Esophagus muscularis mucosa (tissue), 4 donors: Measurements from ENCODE around the gene UBASH3A. TPM values are rescaled to one million over a fixed set of nuclear protein-coding genes. Genes with fewer than 3 reads are reported as not detected.

Experiments
- DNase-seq: peaks from one replicate; pipeline ENCODE4 v3.0.0-alpha.2; 2017; ENCODE audit errors: extremely low spot score
- H3K27ac ChIP-seq, 4 donors: fragments of 200-600 bp; sonication (generic); replicated peaks in 1 of 4; 1 replicate in 3 of 4; 2 replicates in 1 of 4; pipeline ENCODE4 v1.5.1; 2016 to 2019; ENCODE audit warnings: mild to moderate bottlenecking in 1 of 4
- H3K27me3 ChIP-seq, 4 donors: fragments of 200-600 bp; sonication (generic); one replicate each; pipeline versions ENCODE4 v1.5.1 to v1.6.0; 2016 to 2019
- H3K36me3 ChIP-seq, 4 donors: fragments of 200-600 bp; sonication (generic); one replicate each; pipeline ENCODE4 v1.5.1; 2016 to 2019
- H3K4me1 ChIP-seq, 4 donors: fragments of 200-600 bp; sonication (generic); one replicate each; pipeline ENCODE4 v1.5.1; 2016 to 2019
- H3K4me3 ChIP-seq, 4 donors: fragments of 200-600 bp; sonication (generic); 1 replicate in 2 of 4; 2 replicates in 2 of 4; pipeline ENCODE4 v1.5.1; 2016 to 2019; ENCODE audit warnings: mild to moderate bottlenecking in 4 of 4, moderate library complexity in 1 of 4
- H3K9me3 ChIP-seq, 4 donors: fragments of 200-600 bp; sonication (generic); 1 replicate in 3 of 4; 2 replicates in 1 of 4; pipeline ENCODE4 v1.5.1; 2016 to 2019
- CTCF ChIP-seq, 3 experiments: fragments of 200-600 bp in 2 of 3; fragments of 450-650 bp in 1 of 3; sonication (generic) in 2 of 3; IDR thresholded peaks; one replicate each; pipeline ENCODE4 v1.5.1; 2017 to 2019; ENCODE audit warnings: antibody characterized with exemption in 3 of 3, mild to moderate bottlenecking in 2 of 3, moderate library complexity in 1 of 3
- EP300 ChIP-seq: sonication (generic); formaldehyde crosslinking; IDR thresholded peaks from one replicate; pipeline ENCODE4 v1.6.1; 2017; ENCODE audit warnings: antibody characterized with exemption
- POLR2A ChIP-seq: fragments of 450-650 bp; IDR thresholded peaks from one replicate; pipeline ENCODE4 v1.6.1; 2017; ENCODE audit warnings: antibody characterized with exemption, moderate library complexity, mild to moderate bottlenecking, low read depth
- POLR2AphosphoS5 ChIP-seq, 2 donors: sonication (generic); formaldehyde crosslinking; IDR thresholded peaks; one replicate each; pipeline ENCODE4 v1.6.1; 2017; ENCODE audit warnings: antibody characterized with exemption in 2 of 2
- WGBS: methylation state at CpG from one replicate; pipeline ENCODE4 v1.1.5; 2018; 5-methylcytosine and 5-hydroxymethylcytosine counted together
- intact Hi-C: fragments of 100-400 bp; cut with DNase I; formaldehyde crosslinking; loops from one replicate; pipeline ENCODE4 v1.15.1; 2023
- total RNA-seq, 4 donors: library from RNA; depleted of rRNA; stranded (reverse); fragments of >200 nt; gene quantifications; one replicate each; pipeline versions ENCODE4 v1.1.0 to v1.2.1, GENCODE V29; 2016

The UBASH3A gene
- total RNA-seq, 4 donors from 2014 or later, result 0.17 to 0.78 (median 0.50) TPM; not detected in 1

DNA sequence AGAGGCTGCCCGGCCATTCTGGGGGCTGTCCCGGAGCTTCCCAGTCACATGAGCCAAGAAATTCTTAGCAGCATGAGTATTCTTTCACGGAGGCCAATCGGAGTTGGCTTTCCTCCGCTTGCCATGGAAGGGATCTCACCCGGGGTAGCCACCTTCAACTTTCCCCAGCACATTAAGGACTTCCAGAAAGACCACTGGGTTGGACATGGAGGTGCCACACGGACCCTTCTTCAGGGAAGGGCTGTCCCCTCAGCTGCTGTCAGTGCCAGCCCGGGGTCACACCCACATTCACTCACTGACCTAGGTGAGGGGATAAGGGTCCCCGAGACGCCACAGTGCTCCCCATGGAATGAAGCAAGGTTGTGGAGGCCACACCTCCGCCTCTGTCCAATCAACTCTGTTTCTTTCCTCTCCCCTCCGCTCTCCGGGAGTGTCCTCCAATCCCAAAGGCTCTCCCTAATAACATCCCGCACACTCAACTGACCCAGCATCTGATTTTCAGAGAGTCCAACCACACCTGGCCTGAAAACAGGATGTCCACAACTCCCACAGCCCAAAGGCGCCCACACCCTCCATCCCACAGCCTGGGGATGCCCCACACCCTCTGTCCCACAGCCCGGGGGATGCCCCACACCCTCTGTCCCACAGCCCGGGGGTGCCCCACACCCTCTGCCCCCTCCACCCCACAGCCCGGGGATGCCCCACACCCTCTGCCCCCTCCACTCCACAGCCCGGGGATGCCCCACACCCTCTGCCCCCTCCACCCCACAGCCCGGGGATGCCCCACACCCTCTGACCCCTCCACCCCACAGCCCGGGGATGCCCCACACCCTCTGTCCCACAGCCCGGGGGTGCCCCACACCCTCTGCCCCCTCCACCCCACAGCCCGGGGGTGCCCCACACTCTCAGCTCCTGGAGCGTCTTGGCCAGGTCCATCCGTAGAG lies 73.0 kb downstream of the UBASH3A start:
- no peak for DNase-seq
- 87% methylated on average over 22 of the region's 25 CpGs for WGBS
- Histone ChIP-seq H3K4me3 (no peak overlapping the region), H3K27ac (no peak overlapping the region), H3K4me1 (peaks cover 0 to 6% (median 0%) of the 10 kb centered on the region in 4 donors), H3K36me3 (no peaks in the 10 kb centered on the region), H3K27me3 (peaks cover 0 to 20% (median 0%) of the 10 kb centered on the region in 4 donors), H3K9me3 (no peaks in the 10 kb centered on the region)
- intact Hi-C loops, result no loop called here
- TF ChIP-seq CTCF (IDR thresholded peaks at IDR 0.05), result no peak

DNA sequence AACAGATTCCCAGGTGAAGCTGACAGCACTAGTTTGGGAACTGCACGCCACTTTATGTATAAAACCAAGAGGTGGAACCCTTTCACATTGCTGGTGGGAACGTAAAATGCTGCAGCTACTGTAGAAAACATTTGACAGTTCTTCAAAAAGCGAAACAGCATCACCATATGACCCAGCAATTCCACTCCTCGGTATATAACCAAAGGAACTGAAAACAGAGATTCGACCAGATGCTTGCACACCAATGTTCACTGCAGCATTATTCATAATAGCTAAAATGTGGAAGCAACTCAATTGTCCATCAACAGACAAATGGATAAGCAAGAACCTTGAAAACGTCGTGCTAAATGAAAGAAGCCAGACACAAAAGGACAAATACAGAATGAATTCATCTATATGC lies 74.8 kb downstream of the UBASH3A start:
- DNase-seq, result no peak
- intact Hi-C loops, result no loop called here
- 74% methylated on average over 7 of the region's 7 CpGs for WGBS
- no peak overlapping the region for H3K4me3 ChIP-seq
- peaks cover 0 to 5% (median 0%) of the 10 kb centered on the region in 4 donors for H3K4me1 ChIP-seq
- no peaks in the 10 kb centered on the region for H3K9me3 ChIP-seq
- H3K27ac ChIP-seq, result no peak overlapping the region
- no peaks in the 10 kb centered on the region for H3K36me3 ChIP-seq
- TF ChIP-seq POLR2A (no peak), EP300 (no peak), CTCF (IDR thresholded peaks at IDR 0.05) (no peak), POLR2AphosphoS5 (IDR thresholded peaks at IDR 0.05) (no peak)
- H3K27me3 ChIP-seq, result peaks cover 0 to 14% (median 0%) of the 10 kb centered on the region in 4 donors

- no peak overlapping the region for H3K27ac ChIP-seq
- TF ChIP-seq CTCF (IDR thresholded peaks at IDR 0.05), result no peak
- TF ChIP-seq EP300, result no peak
- no peak for TF ChIP-seq POLR2AphosphoS5 (IDR thresholded peaks at IDR 0.05)
- TF ChIP-seq POLR2A, result no peak
- H3K36me3 ChIP-seq, result no peaks in the 10 kb centered on the region
- H3K9me3 ChIP-seq, result no peaks in the 10 kb centered on the region
- peaks cover 0 to 14% (median 0%) of the 10 kb centered on the region in 4 donors for H3K27me3 ChIP-seq
- intact Hi-C loops, result no loop called here
- no peaks in the 10 kb centered on the region for H3K4me1 ChIP-seq
- H3K4me3 ChIP-seq, result no peak overlapping the region
- WGBS, result 78% methylated on average over 5 of the region's 5 CpGs
- DNase-seq, result no peak
Observed at GRCh38 chr21:42479582-42479981, 75.9 kb downstream of the UBASH3A start.

GRCh38 chr21:42480736-42481135 lies 77.0 kb downstream of the UBASH3A start:
- H3K4me3 ChIP-seq, result no peak overlapping the region
- H3K27me3 ChIP-seq, result peaks cover 0 to 10% (median 0%) of the 10 kb centered on the region in 4 donors
- H3K4me1 ChIP-seq, result peaks cover 0 to 4% (median 1%) of the 10 kb centered on the region in 4 donors
- intact Hi-C loops, result no loop called here
- no peaks in the 10 kb centered on the region for H3K9me3 ChIP-seq
- no peak overlapping the region for H3K27ac ChIP-seq
- WGBS, result 93% methylated on average over 10 of the region's 10 CpGs
- TF ChIP-seq POLR2AphosphoS5 (IDR thresholded peaks at IDR 0.05), result no peak
- no peak for TF ChIP-seq CTCF (IDR thresholded peaks at IDR 0.05)
- TF ChIP-seq EP300, result no peak
- TF ChIP-seq POLR2A, result no peak
- no peaks in the 10 kb centered on the region for H3K36me3 ChIP-seq
- no peak for DNase-seq
